SK-N-SH treated with all-trans-retinoic acid at 6 μM for 48 hours (cell line): ENCODE measurements around the gene ANKRD7.

Experiments
- ATAC-seq: fragments of 200-7000 bp; cut with Tn5 transposase; 3 replicates; pipeline ENCODE4 v1.9.1; 2020; ENCODE audit warnings: mild to moderate bottlenecking, moderate library complexity
- ARNTL ChIP-seq: fragments of 450-650 bp; formaldehyde crosslinking; IDR thresholded peaks from 2 replicates; pipeline ENCODE4 v1.5.0; 2020; ENCODE audit warnings: low read depth, mild to moderate bottlenecking, moderate library complexity, borderline replicate concordance
- CREB5 ChIP-seq: fragments of 250-450 bp; sonication (Bioruptor Pico); IDR thresholded peaks from 2 replicates; pipeline ENCODE4 v1.5.1; 2020; ENCODE audit warnings: low read depth, mild to moderate bottlenecking, moderate library complexity
- CSDC2 ChIP-seq: fragments of 250-450 bp; sonication (Bioruptor Pico); IDR thresholded peaks from 2 replicates; pipeline ENCODE4 v1.5.0; 2020; ENCODE audit warnings: mild to moderate bottlenecking, moderate library complexity
- CSRNP3 ChIP-seq: fragments of 250-450 bp; sonication (Bioruptor Pico); IDR thresholded peaks from 2 replicates; pipeline ENCODE4 v1.5.1; 2021; ENCODE audit warnings: mild to moderate bottlenecking, moderate library complexity
- ISL1 ChIP-seq: fragments of 250-450 bp; sonication (Bioruptor Pico); IDR thresholded peaks from 2 replicates; pipeline ENCODE4 v2.1.2; 2022; ENCODE audit warnings: mild to moderate bottlenecking, moderate library complexity
- OSR1 ChIP-seq: fragments of 250-450 bp; sonication (Bioruptor Pico); IDR thresholded peaks from 2 replicates; pipeline ENCODE4 v1.8.0; 2022; ENCODE audit warnings: moderate library complexity, mild to moderate bottlenecking, inconsistent platforms
- RARB ChIP-seq: fragments of 250-450 bp; sonication (Bioruptor Pico); IDR thresholded peaks from 2 replicates; pipeline ENCODE4 v1.8.0; 2021; ENCODE audit warnings: mild to moderate bottlenecking, moderate library complexity
- SNAI2 ChIP-seq: fragments of 250-450 bp; sonication (Bioruptor Pico); IDR thresholded peaks from 2 replicates; pipeline ENCODE4 v1.5.0; 2020; ENCODE audit warnings: mild to moderate bottlenecking, moderate library complexity
- TCF4 ChIP-seq: fragments of 250-450 bp; sonication (Bioruptor Pico); IDR thresholded peaks from 2 replicates; pipeline ENCODE4 v1.8.0; 2021; ENCODE audit warnings: mild to moderate bottlenecking, moderate library complexity, borderline replicate concordance
- TOX ChIP-seq: fragments of 250-450 bp; sonication (Bioruptor Pico); IDR thresholded peaks from 2 replicates; pipeline ENCODE4 v1.8.0; 2021; ENCODE audit warnings: mild to moderate bottlenecking, moderate library complexity, borderline replicate concordance
- TSHZ2 ChIP-seq: fragments of 250-450 bp; sonication (Bioruptor Pico); IDR thresholded peaks from 2 replicates; pipeline ENCODE4 v1.5.0; 2020; ENCODE audit warnings: mild to moderate bottlenecking, moderate library complexity
- ZC3H10 ChIP-seq: fragments of 250-450 bp; sonication (Bioruptor Pico); IDR thresholded peaks from 2 replicates; pipeline ENCODE4 v1.5.1; 2021; ENCODE audit warnings: mild to moderate bottlenecking, moderate library complexity
- ZFP3 ChIP-seq: fragments of 250-450 bp; sonication (Bioruptor Pico); IDR thresholded peaks from 2 replicates; pipeline ENCODE4 v1.5.0; 2020; ENCODE audit warnings: mild to moderate bottlenecking, moderate library complexity
- ZNF70 ChIP-seq: fragments of 450-650 bp; formaldehyde crosslinking; IDR thresholded peaks from 2 replicates; pipeline ENCODE4 v1.5.0; 2020; ENCODE audit warnings: mild to moderate bottlenecking, moderate library complexity
- ZNF8 ChIP-seq: fragments of 450-650 bp; formaldehyde crosslinking; IDR thresholded peaks from 2 replicates; pipeline ENCODE4 v1.5.0; 2020; ENCODE audit warnings: mild to moderate bottlenecking, moderate library complexity

ANKRD7 gene

GRCh38 chr7:118280319-118281012, 56.0 kb downstream of the ANKRD7 start:
- TF ChIP-seq RARB (CRISPR knock-in tag) (no peak), CREB5 (no peak), OSR1 (no peak), CSRNP3 (CRISPR knock-in tag) (no peak), ZNF8 (CRISPR knock-in tag) (no peak), CSDC2 (no peak), ISL1 (CRISPR knock-in tag) (no peak), ZNF70 (CRISPR knock-in tag) (no peak), ARNTL (CRISPR knock-in tag) (no peak), TSHZ2 (CRISPR knock-in tag) (no peak), SNAI2 (no peak)
- TF ChIP-seq, all 23 proteins: peak for 0
- ATAC-seq = no peak

GRCh38 chr7:118281196-118281595, 56.7 kb downstream of the ANKRD7 start:
- ATAC-seq = no peak
- no peak for TF ChIP-seq SNAI2
- TF ChIP-seq CREB5 = no peak
- TF ChIP-seq ZFP3 (CRISPR knock-in tag) = no peak
- TF ChIP-seq RARB (CRISPR knock-in tag) = no peak
- TF ChIP-seq ZNF8 (CRISPR knock-in tag) = no peak
- no peak for TF ChIP-seq ISL1 (CRISPR knock-in tag)

- no peak for ATAC-seq
- TF ChIP-seq ZC3H10 (CRISPR knock-in tag) (no peak), CSRNP3 (CRISPR knock-in tag) (no peak), TOX (CRISPR knock-in tag) (no peak), TCF4 (CRISPR knock-in tag) (no peak), ISL1 (CRISPR knock-in tag) (no peak), CREB5 (no peak), TSHZ2 (CRISPR knock-in tag) (no peak)
Observed at GRCh38 chr7:118285358-118285757, 60.9 kb downstream of the ANKRD7 start.
